ENCODE data around the gene TEPSIN.

The TEPSIN gene

DNA sequence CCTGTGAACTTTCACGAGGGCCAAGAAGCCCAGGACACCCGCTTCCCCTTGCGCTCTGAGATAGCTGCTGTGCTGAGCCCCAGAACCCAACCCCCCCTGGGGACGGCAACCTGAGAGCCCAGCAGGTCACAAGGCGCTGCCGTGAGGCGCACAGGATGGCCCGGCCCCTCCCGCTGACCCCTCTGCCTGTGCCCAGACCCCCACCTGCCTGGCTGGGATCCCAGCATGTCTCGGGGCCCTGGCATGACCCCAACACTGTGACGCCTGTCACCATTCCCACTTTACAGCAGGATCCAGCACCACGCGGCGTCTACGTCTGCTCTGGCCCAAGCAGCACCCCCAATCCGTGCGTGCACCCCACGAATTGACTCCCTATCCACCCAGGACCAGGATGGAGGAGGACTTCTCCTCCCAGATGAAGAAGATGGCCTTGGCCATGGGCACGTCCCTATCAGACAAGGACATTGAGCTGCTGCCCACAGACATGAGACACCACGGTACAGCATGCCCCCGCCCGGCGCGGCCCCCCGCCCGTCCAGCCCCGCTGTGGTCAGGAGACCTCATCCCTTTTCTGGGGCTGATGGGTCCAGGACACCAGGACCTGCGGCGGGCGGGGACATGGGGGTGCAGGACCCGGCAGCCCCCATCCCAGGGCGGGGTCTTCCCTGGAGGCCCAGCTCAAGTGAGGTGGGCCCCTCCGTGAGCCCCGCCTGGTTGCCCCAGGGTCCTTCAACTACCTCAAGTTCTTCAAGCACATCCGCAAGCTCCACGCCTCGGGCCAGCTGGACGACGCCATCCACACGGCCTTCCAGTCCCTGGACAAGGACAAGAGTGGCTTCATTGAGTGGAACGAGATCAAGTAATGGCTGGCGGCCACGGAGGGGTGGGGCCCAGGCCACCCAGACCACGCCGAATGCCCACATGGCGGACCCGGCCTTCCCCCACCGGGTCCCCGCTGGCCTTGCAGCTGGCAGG is 57.7 kb downstream of the TEPSIN start:
- DNase-seq = no peak

DNA sequence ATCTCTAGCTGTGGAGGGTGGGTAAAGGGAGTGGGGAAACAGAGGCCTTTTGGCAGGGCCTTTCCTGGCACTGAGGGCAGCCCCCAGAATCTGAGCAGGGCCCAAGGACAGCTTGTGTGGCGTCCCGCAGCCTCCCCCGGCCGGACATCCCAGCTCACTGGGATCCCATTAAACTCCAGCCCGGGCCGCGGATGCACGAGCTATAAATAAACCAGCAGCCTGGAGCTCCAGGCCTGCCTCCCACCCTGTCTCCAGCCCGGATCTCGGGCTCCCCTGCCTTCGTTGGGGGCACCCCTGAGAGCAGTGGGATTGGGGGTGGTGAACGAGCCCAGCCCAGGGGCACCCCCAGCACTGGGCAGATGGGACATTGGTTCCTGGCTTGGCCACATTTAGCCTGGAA is 59.0 kb downstream of the TEPSIN start:
- DNase-seq = no peak

DNA sequence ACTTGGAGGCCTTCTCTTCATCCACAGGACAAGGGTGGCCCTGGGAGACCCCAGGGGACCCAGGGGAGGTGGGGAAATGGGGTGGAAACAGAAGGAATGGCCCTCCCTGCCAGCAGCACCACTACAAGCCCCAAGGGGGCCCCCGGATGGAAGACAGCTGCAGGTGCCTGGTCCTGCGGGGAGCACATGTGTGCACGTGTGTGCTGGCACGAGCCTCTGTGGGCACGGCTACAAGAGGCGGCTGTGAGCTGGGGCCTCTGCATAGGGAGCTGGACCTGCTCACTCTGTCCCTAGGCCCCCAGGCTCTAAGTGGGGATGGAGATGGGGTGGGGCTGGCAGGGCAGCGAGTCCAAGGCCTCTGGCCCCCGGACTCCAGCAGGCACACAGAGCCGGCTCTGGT is 59.6 kb downstream of the TEPSIN start:
- no peak for DNase-seq
